Trophoblast cell (in vitro differentiated cells and primary cell): ENCODE data around the gene FMNL2.

Experiments
- DNase-seq, 2 donors: peaks; one replicate each; pipeline ENCODE4 v3.0.0-alpha.2; 2016
- H2AFZ ChIP-seq: 2 replicates; pipeline ENCODE4 v1.6.1; 2013; ENCODE audit warnings: low read length, moderate library complexity, mild to moderate bottlenecking; ENCODE audit not compliant: insufficient read depth, poor library complexity
- H2AK5ac ChIP-seq: 2 replicates; pipeline ENCODE4 v1.6.1; 2013; ENCODE audit warnings: mild to moderate bottlenecking, low read length
- H2BK120ac ChIP-seq: 2 replicates; pipeline ENCODE4 v1.6.1; 2013; ENCODE audit warnings: low read length, mild to moderate bottlenecking, moderate library complexity; ENCODE audit not compliant: insufficient read depth, poor library complexity
- H2BK12ac ChIP-seq: 2 replicates; pipeline ENCODE4 v1.6.1; 2013; ENCODE audit warnings: mild to moderate bottlenecking, low read length, moderate library complexity
- H2BK5ac ChIP-seq: 2 replicates; pipeline ENCODE4 v1.6.1; 2013; ENCODE audit warnings: low read length, low read depth, moderate library complexity, mild to moderate bottlenecking; ENCODE audit not compliant: poor library complexity
- H3K14ac ChIP-seq: 2 replicates; pipeline ENCODE4 v1.6.1; 2013; ENCODE audit warnings: mild to moderate bottlenecking, low read length
- H3K18ac ChIP-seq: 2 replicates; pipeline ENCODE4 v1.6.1; 2013; ENCODE audit warnings: mild to moderate bottlenecking, low read length
- H3K23ac ChIP-seq: 2 replicates; pipeline ENCODE4 v1.6.1; 2013; ENCODE audit warnings: low read length
- H3K27ac ChIP-seq: 2 replicates; pipeline ENCODE4 v1.5.1; 2013; ENCODE audit warnings: low read depth, mild to moderate bottlenecking, inconsistent platforms, low read length, moderate library complexity
- H3K27me3 ChIP-seq: 2 replicates; pipeline ENCODE4 v1.6.1; 2013; ENCODE audit warnings: inconsistent platforms, mild to moderate bottlenecking, low read length, moderate library complexity; ENCODE audit not compliant: insufficient read depth
- H3K36me3 ChIP-seq, 2 experiments: 1 replicate in 1 of 2; 2 replicates in 1 of 2; pipeline ENCODE4 v1.6.1; 2013; ENCODE audit warnings: low read length in 2 of 2, mild to moderate bottlenecking in 2 of 2, moderate library complexity in 1 of 2; ENCODE audit not compliant: insufficient read depth in 2 of 2, control insufficient read depth in 1 of 2
- H3K4ac ChIP-seq: 2 replicates; pipeline ENCODE4 v1.6.1; 2013; ENCODE audit warnings: low read depth, mild to moderate bottlenecking, low read length, moderate library complexity
- H3K4me1 ChIP-seq, 2 experiments: 1 replicate in 1 of 2; 2 replicates in 1 of 2; pipeline ENCODE4 v1.6.1; 2013; ENCODE audit warnings: low read length in 2 of 2, mild to moderate bottlenecking in 2 of 2, moderate library complexity in 1 of 2; ENCODE audit not compliant: insufficient read depth in 2 of 2, control insufficient read depth in 1 of 2
- H3K4me2 ChIP-seq: 2 replicates; pipeline ENCODE4 v1.6.1; 2013; ENCODE audit warnings: inconsistent platforms, mild to moderate bottlenecking, low read length, moderate library complexity
- H3K4me3 ChIP-seq: 2 replicates; pipeline ENCODE4 v1.5.1; 2013; ENCODE audit warnings: mild to moderate bottlenecking, low read depth, low read length, inconsistent platforms
- H3K79me1 ChIP-seq: one replicate; pipeline ENCODE4 v1.6.1; 2013; ENCODE audit warnings: low read length
- H3K79me2 ChIP-seq: 2 replicates; pipeline ENCODE4 v1.6.1; 2013; ENCODE audit warnings: low read length, mild to moderate bottlenecking; ENCODE audit not compliant: control insufficient read depth, insufficient read depth, poor library complexity
- H3K9ac ChIP-seq: 2 replicates; pipeline ENCODE4 v1.6.1; 2013; ENCODE audit warnings: mild to moderate bottlenecking, low read length
- H3K9me3 ChIP-seq: 2 replicates; pipeline ENCODE4 v1.6.1; 2013; ENCODE audit warnings: low read depth, mild to moderate bottlenecking, control low read depth, inconsistent platforms, low read length; ENCODE audit not compliant: insufficient read depth
- H4K12ac ChIP-seq: 2 replicates; pipeline ENCODE4 v1.6.1; 2013; ENCODE audit warnings: low read depth, mild to moderate bottlenecking, low read length, moderate library complexity
- H4K8ac ChIP-seq: 2 replicates; pipeline ENCODE4 v1.6.1; 2013; ENCODE audit warnings: low read depth, mild to moderate bottlenecking, low read length, moderate library complexity
- H4K91ac ChIP-seq: one replicate; pipeline ENCODE4 v1.6.1; 2013; ENCODE audit warnings: low read depth, mild to moderate bottlenecking, low read length, moderate library complexity
- WGBS: extraction: QIAGEN DNeasy Blood & Tissue Kit; methylation state at CpG from one replicate; pipeline ENCODE4 v1.1.7; 2013; ENCODE audit warnings: missing lambda C conversion rate; ENCODE audit not compliant: insufficient read length, insufficient coverage; ENCODE audit errors: extremely low coverage; 5-methylcytosine and 5-hydroxymethylcytosine counted together

FMNL2 gene

GRCh38 chr2:152578573-152578972 lies 243.6 kb downstream of the FMNL2 start:
- H3K14ac ChIP-seq, result no peak overlapping the region
- no peaks in the 10 kb centered on the region for H3K9me3 ChIP-seq
- no peak overlapping the region for H3K18ac ChIP-seq
- H3K79me1 ChIP-seq, result no peaks in the 10 kb centered on the region
- H4K12ac ChIP-seq, result no peak overlapping the region
- no peak overlapping the region for H4K91ac ChIP-seq
- H3K4me3 ChIP-seq, result no peak overlapping the region
- H2BK120ac ChIP-seq, result no peak overlapping the region
- no peak overlapping the region for H2AK5ac ChIP-seq
- no CpG with 5 or more reads among the region's 4 CpGs for WGBS
- peaks cover 3 to 5% of the 10 kb centered on the region in 2 experiments for H3K36me3 ChIP-seq
- H3K79me2 ChIP-seq, result no peaks in the 10 kb centered on the region
- H2AFZ ChIP-seq, result no peak overlapping the region
- H4K8ac ChIP-seq, result no peak overlapping the region
- H3K27ac ChIP-seq, result no peak overlapping the region
- no peaks in the 10 kb centered on the region for H3K4me1 ChIP-seq
- no peak overlapping the region for H3K23ac ChIP-seq
- H3K27me3 ChIP-seq, result no peaks in the 10 kb centered on the region
- H2BK5ac ChIP-seq, result no peak overlapping the region
- H3K9ac ChIP-seq, result no peak overlapping the region
- DNase-seq, result no peak
- H2BK12ac ChIP-seq, result no peak overlapping the region
- no peak overlapping the region for H3K4me2 ChIP-seq
- no peak overlapping the region for H3K4ac ChIP-seq

GRCh38 chr2:152580714-152581113 lies 245.7 kb downstream of the FMNL2 start:
- H3K79me1 ChIP-seq, result no peaks in the 10 kb centered on the region
- no peak overlapping the region for H3K27ac ChIP-seq
- no peak overlapping the region for H2AK5ac ChIP-seq
- no peak overlapping the region for H3K4ac ChIP-seq
- H2BK12ac ChIP-seq, result no peak overlapping the region
- no peak overlapping the region for H3K18ac ChIP-seq
- H3K14ac ChIP-seq, result no peak overlapping the region
- H4K91ac ChIP-seq, result no peak overlapping the region
- DNase-seq, result no peak
- H2AFZ ChIP-seq, result no peak overlapping the region
- no peak overlapping the region for H2BK5ac ChIP-seq
- H4K8ac ChIP-seq, result no peak overlapping the region
- no peak overlapping the region for H3K4me2 ChIP-seq
- H3K79me2 ChIP-seq, result no peaks in the 10 kb centered on the region
- no peak overlapping the region for H3K4me3 ChIP-seq
- H2BK120ac ChIP-seq, result no peak overlapping the region
- H3K4me1 ChIP-seq, result no peaks in the 10 kb centered on the region
- no CpG with 5 or more reads among the region's 3 CpGs for WGBS
- no peak overlapping the region for H3K23ac ChIP-seq
- H3K27me3 ChIP-seq, result no peaks in the 10 kb centered on the region
- peaks cover 3 to 5% of the 10 kb centered on the region in 2 experiments for H3K36me3 ChIP-seq
- no peak overlapping the region for H3K9ac ChIP-seq
- H3K9me3 ChIP-seq, result no peaks in the 10 kb centered on the region
- H4K12ac ChIP-seq, result no peak overlapping the region

GRCh38 chr2:152581360-152581759 lies 246.4 kb downstream of the FMNL2 start:
- H3K79me1 ChIP-seq, result no peaks in the 10 kb centered on the region
- H3K14ac ChIP-seq, result no peak overlapping the region
- H2AFZ ChIP-seq, result no peak overlapping the region
- H3K27ac ChIP-seq, result no peak overlapping the region
- no peak overlapping the region for H4K12ac ChIP-seq
- no peak overlapping the region for H3K9ac ChIP-seq
- H3K18ac ChIP-seq, result no peak overlapping the region
- H2AK5ac ChIP-seq, result no peak overlapping the region
- peaks cover 3 to 5% of the 10 kb centered on the region in 2 experiments for H3K36me3 ChIP-seq
- DNase-seq, result no peak
- no peak overlapping the region for H3K4me3 ChIP-seq
- H3K4me1 ChIP-seq, result no peaks in the 10 kb centered on the region
- no peaks in the 10 kb centered on the region for H3K79me2 ChIP-seq
- no peak overlapping the region for H3K4me2 ChIP-seq
- no peak overlapping the region for H3K4ac ChIP-seq
- H3K23ac ChIP-seq, result no peak overlapping the region
- no peak overlapping the region for H4K8ac ChIP-seq
- H2BK5ac ChIP-seq, result no peak overlapping the region
- H2BK120ac ChIP-seq, result no peak overlapping the region
- no CpG with 5 or more reads among the region's 11 CpGs for WGBS
- H3K9me3 ChIP-seq, result no peaks in the 10 kb centered on the region
- no peak overlapping the region for H2BK12ac ChIP-seq
- H3K27me3 ChIP-seq, result no peaks in the 10 kb centered on the region
- H4K91ac ChIP-seq, result no peak overlapping the region

GRCh38 chr2:152582081-152582480 lies 247.1 kb downstream of the FMNL2 start:
- Histone ChIP-seq H3K4ac (no peak overlapping the region), H3K79me2 (no peaks in the 10 kb centered on the region)
- no CpG with 5 or more reads among the region's 2 CpGs for WGBS

More at GRCh38 chr2:152582081-152582480, 247.1 kb downstream of the FMNL2 start:
- Histone ChIP-seq H3K9ac (no peak overlapping the region), H2BK120ac (no peak overlapping the region), H3K4me2 (no peak overlapping the region), H2BK5ac (no peak overlapping the region), H3K4me3 (no peak overlapping the region), H4K91ac (no peak overlapping the region), H3K9me3 (no peaks in the 10 kb centered on the region), H3K23ac (no peak overlapping the region), H3K14ac (no peak overlapping the region), H2AK5ac (no peak overlapping the region), H3K36me3 (peaks cover 3 to 5% of the 10 kb centered on the region in 2 experiments), H4K8ac (no peak overlapping the region), H2BK12ac (no peak overlapping the region), H3K27ac (no peak overlapping the region), H4K12ac (no peak overlapping the region), H3K18ac (no peak overlapping the region), H3K27me3 (no peaks in the 10 kb centered on the region), H3K79me1 (no peaks in the 10 kb centered on the region), H3K4me1 (no peaks in the 10 kb centered on the region), H2AFZ (no peak overlapping the region)
- no peak for DNase-seq
